GM12878 (cell line): ENCODE data around the gene TGM5. TPM values are rescaled to one million over a fixed set of nuclear protein-coding genes. Genes with fewer than 3 reads are reported as not detected.

ENCODE experiments used
- ATAC-seq: fragments of 200-7000 bp; cut with Tn5 transposase; 3 replicates; pipeline ENCODE4 v1.9.1; 2020; ENCODE audit warnings: mild to moderate bottlenecking, moderate library complexity
- BruUV-seq: library from RNA; stranded (reverse); fragments of 400-500 nt; replicated peaks from 2 replicates; lab custom pipeline; 2021; lab: Mats Ljungman, UMichigan
- CTCF ChIA-PET: fragments of 300-600 bp; sonication (Branson Sonifier 250); formaldehyde crosslinking; extraction: SDS; loops from one replicate; lab custom pipeline; 2021; ENCODE audit warnings: inconsistent platforms; lab: Yijun Ruan, JAX
- POLR2A ChIA-PET: fragments of 350-600 bp; formaldehyde crosslinking; extraction: SDS; loops from one replicate; lab custom pipeline; 2021; ENCODE audit warnings: inconsistent platforms; lab: Charles Lee
- RAD21 ChIA-PET: fragments of 300-600 bp; sonication (Branson Sonifier 250); formaldehyde crosslinking; loops from one replicate; lab custom pipeline; 2023; ENCODE audit warnings: antibody characterized with exemption; ENCODE audit not compliant: unreplicated experiment; lab: Charles Lee
- SMC1A ChIA-PET: fragments of 300-600 bp; sonication (Branson Sonifier 250); formaldehyde crosslinking; loops from one replicate; lab custom pipeline; 2023; ENCODE audit not compliant: unreplicated experiment, uncharacterized antibody; lab: Charles Lee
- DNase-seq: peaks from one replicate; pipeline ENCODE4 v3.0.0-alpha.2; 2011; ENCODE audit warnings: low read depth, low spot score
- FAIRE-seq: peaks from 3 replicates; lab custom pipeline; 2011; peaks lifted over from hg19 to GRCh38; lab: Jason Lieb, UNC
- H2AFZ ChIP-seq: 2 replicates; pipeline ENCODE4 v1.6.0; 2011; ENCODE audit warnings: low read depth, low read length, control low read depth; ENCODE audit not compliant: control insufficient read depth
- H3K27ac ChIP-seq: 2 replicates; pipeline ENCODE4 v1.5.1; 2011; ENCODE audit warnings: control low read depth; ENCODE audit not compliant: control insufficient read depth, insufficient read depth
- H3K27me3 ChIP-seq, 2 experiments: replicated peaks in 1 of 2; 2 replicates each; pipeline versions ENCODE4 v1.6.0 to v1.6.1; 2011; ENCODE audit warnings: low read length in 1 of 2; ENCODE audit not compliant: control insufficient read depth in 2 of 2, insufficient read depth in 2 of 2
- H3K36me3 ChIP-seq, 2 experiments: 2 replicates each; pipeline ENCODE4 v1.5.1; 2011; ENCODE audit warnings: low read length in 1 of 2; ENCODE audit not compliant: control insufficient read depth in 2 of 2, insufficient read depth in 2 of 2
- H3K4me1 ChIP-seq: 2 replicates; pipeline ENCODE4 v1.6.1; 2011; ENCODE audit warnings: mild to moderate bottlenecking, low read length, moderate library complexity, mixed read lengths; ENCODE audit not compliant: control insufficient read depth, insufficient read depth
- H3K4me2 ChIP-seq: 2 replicates; pipeline ENCODE4 v1.6.0; 2011; ENCODE audit warnings: control low read depth; ENCODE audit not compliant: control insufficient read depth, insufficient read depth
- H3K4me3 ChIP-seq: fragments of 200-600 bp; sonication (generic); 2 replicates; pipeline ENCODE4 v1.5.1; 2016
- H3K79me2 ChIP-seq: 2 replicates; pipeline ENCODE4 v1.6.0; 2011; ENCODE audit warnings: low read length; ENCODE audit not compliant: control insufficient read depth, insufficient read depth
- H3K9ac ChIP-seq: 2 replicates; pipeline ENCODE4 v1.8.0; 2011; ENCODE audit warnings: low read length, control low read depth, mixed read lengths; ENCODE audit not compliant: control insufficient read depth, insufficient read depth
- H3K9me3 ChIP-seq: replicated peaks from 3 replicates; pipeline ENCODE4 v1.5.1; 2011; ENCODE audit warnings: mild to moderate bottlenecking, low read length; ENCODE audit not compliant: control insufficient read depth, insufficient read depth
- H4K20me1 ChIP-seq: 2 replicates; pipeline ENCODE4 v1.6.0; 2011; ENCODE audit not compliant: control insufficient read depth, insufficient read depth
- ATF7 ChIP-seq: fragments of 450-650 bp; IDR thresholded peaks from 2 replicates; pipeline ENCODE4 v1.6.1; 2016; ENCODE audit warnings: low read depth, mild to moderate bottlenecking
- BRCA1 ChIP-seq: IDR thresholded peaks from 2 replicates; pipeline ENCODE4 v1.6.1; 2011; ENCODE audit warnings: low read depth, low read length, improper control_type of control experiment
- NBN ChIP-seq: fragments of 450-650 bp; IDR thresholded peaks from 2 replicates; pipeline ENCODE4 v1.6.1; 2016
- NFIC ChIP-seq: IDR thresholded peaks from 2 replicates; pipeline ENCODE4 v1.6.1; 2012; ENCODE audit warnings: low read depth, mild to moderate bottlenecking, inconsistent platforms, low read length, moderate library complexity
- PAX5 ChIP-seq: IDR thresholded peaks from 2 replicates; pipeline ENCODE4 v1.6.1; 2011; ENCODE audit warnings: low read depth, low read length, borderline replicate concordance
- SMC3 ChIP-seq: IDR thresholded peaks from 2 replicates; pipeline ENCODE4 v1.6.1; 2011; ENCODE audit warnings: low read length, improper control_type of control experiment, borderline replicate concordance
- STAT3 ChIP-seq: IDR thresholded peaks from 2 replicates; pipeline ENCODE4 v1.6.1; 2011; ENCODE audit warnings: low read depth, low read length, improper control_type of control experiment
- SUZ12 ChIP-seq: fragments of 200-600 bp; sonication (generic); IDR thresholded peaks from one replicate; pipeline ENCODE4 v1.6.1; 2018; ENCODE audit warnings: antibody characterized with exemption, mild to moderate bottlenecking; ENCODE audit not compliant: unreplicated experiment
- WGBS: methylation state at CpG from one replicate; pipeline ENCODE4 v1.1.6; 2016; ENCODE audit warnings: low lambda C conversion rate; ENCODE audit not compliant: insufficient replicate concordance, insufficient coverage; ENCODE audit errors: missing lambda C conversion rate; 5-methylcytosine and 5-hydroxymethylcytosine counted together
- in situ Hi-C: fragments of 300-500 bp; cut with MboI; formaldehyde crosslinking; loops from 9 replicates; pipeline ENCODE4 v1.14.3; 2018; ENCODE audit warnings: mixed read lengths
- intact Hi-C: fragments of 100-400 bp; cut with micrococcal nuclease; formaldehyde crosslinking; loops from one replicate; pipeline ENCODE4 v1.14.2; 2022; ENCODE audit not compliant: unreplicated experiment
- polyA plus RNA-seq, 11 experiments: library from polyadenylated mRNA; depleted of rRNA in 4 of 11; unstranded in 6 of 11; stranded (reverse) in 5 of 11; fragments of >200 nt; fragmentation: Nextera tagmentation in 4 of 11; fragmentation: Illumina TruSeq in 1 of 11; extraction: Ambion mirVana in 4 of 11; extraction: Trizol in 1 of 11; gene quantifications; 1 replicate in 1 of 11; 2 replicates in 10 of 11; pipeline versions ENCODE4 v1.2.1 to v1.2.3, GENCODE V29; 2011 to 2016; ENCODE audit warnings: inconsistent platforms in 2 of 11, missing spikeins in 2 of 11, low read depth in 1 of 11
- total RNA-seq, 4 experiments: library from RNA; depleted of rRNA in 3 of 4; stranded (reverse); fragments of >200 nt in 3 of 4; fragmentation: Illumina TruSeq in 1 of 4; extraction: Trizol in 1 of 4; gene quantifications; 2 replicates each; pipeline versions ENCODE4 v1.2.1 to v1.2.3, GENCODE V29; 2013 to 2021
- TF ChIP-seq, protein P1 (sequence below): IDR thresholded peaks from 2 replicates; pipeline ENCODE4 v1.6.1; 2012; ENCODE audit warnings: low read depth, low read length, improper control_type of control experiment
- TF ChIP-seq, protein P2 (sequence below): fragments of 450-650 bp; IDR thresholded peaks from 2 replicates; pipeline ENCODE4 v1.6.1; 2017; ENCODE audit warnings: antibody characterized with exemption, mild to moderate bottlenecking, moderate library complexity

Gene TGM5
- total and polyA plus RNA-seq, 10 of the 15 experiments (the other 5 are each of a cell fraction or from before 2014, with no cell fraction given) = 4.4 to 27.1 (median 5.6) TPM

DNA sequence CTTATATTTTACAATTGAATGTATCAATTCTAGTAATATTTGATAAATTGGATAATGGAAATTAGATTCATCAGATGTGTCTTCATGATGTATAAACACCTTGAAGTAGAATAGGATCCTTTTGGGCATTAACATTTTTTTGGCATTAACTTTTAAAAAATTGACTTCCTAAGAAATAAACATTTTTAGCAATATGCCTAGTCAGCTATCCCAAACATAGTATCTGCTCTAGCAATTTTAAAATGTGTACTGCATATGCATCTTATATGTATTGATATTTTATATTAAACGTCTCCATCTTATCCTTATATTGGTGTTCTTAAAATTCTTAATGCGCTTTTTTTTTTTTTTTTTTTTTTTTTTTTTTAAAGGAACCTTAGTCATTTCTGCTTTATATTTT lies 73.0 kb downstream of the TGM5 start:
- no peaks in the 10 kb centered on the region for H3K4me1 ChIP-seq

DNA sequence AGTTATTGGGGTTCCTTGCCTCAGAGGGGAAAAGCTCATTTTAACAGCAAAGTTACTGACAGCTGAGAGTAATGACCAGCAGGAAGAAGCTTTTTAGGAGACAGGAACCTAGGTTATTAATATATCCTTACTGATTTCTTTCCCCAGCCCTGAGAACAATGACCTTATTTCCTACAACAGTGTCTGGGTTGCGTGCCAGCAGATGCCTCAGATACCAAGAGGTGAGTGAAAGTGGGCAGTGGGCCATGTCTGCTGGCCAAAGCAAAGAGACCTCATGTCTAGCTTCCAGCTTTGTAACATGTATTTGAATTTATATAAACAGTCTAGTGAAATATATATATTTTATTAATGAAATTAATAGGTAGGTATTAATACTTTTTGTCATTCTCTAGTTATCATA lies 76.5 kb downstream of the TGM5 start:
- no peak overlapping the region for H3K27ac ChIP-seq
- no peak for FAIRE-seq
- H3K4me3 ChIP-seq = no peak overlapping the region
- ChIA-PET POLR2A (no interaction called here), SMC1A (interaction anchor here (1.0 to 1.9 kb wide), 5 partner anchors 14 to 96 kb away, joined by 3 to 6 read pairs (median 5); no protein-coding TSS in a partner anchor), CTCF (interaction anchor here (1.2 to 6.8 kb wide), 5 partner anchors 14 to 96 kb away, joined by 3 to 70 read pairs (median 21); partner anchors contain the start of gene TGM5), RAD21 (interaction anchor here (1.2 to 6.5 kb wide), 3 partner anchors 14 to 96 kb away, joined by 4 to 28 read pairs (median 9); no protein-coding TSS in a partner anchor)
- intact Hi-C loops (no loop called here), in situ Hi-C loops (no loop called here)
- no peaks in the 10 kb centered on the region for H3K27me3 ChIP-seq
- no TSS peak for BruUV-seq
- no peaks in the 10 kb centered on the region for H4K20me1 ChIP-seq
- H3K9ac ChIP-seq = no peak overlapping the region
- no peaks in the 10 kb centered on the region for H3K9me3 ChIP-seq
- no peak for ATAC-seq
- H3K36me3 ChIP-seq = peaks cover 2 to 29% of the 10 kb centered on the region in 2 experiments; a peak in 3 of 4 replicates
- no peak for DNase-seq
- H3K79me2 ChIP-seq = peaks cover 15% of the 10 kb centered on the region
- TF ChIP-seq SMC3 = no peak
- no peak for TF ChIP-seq BRCA1
- TF ChIP-seq NBN = no peak
- TF ChIP-seq, protein P1, sequence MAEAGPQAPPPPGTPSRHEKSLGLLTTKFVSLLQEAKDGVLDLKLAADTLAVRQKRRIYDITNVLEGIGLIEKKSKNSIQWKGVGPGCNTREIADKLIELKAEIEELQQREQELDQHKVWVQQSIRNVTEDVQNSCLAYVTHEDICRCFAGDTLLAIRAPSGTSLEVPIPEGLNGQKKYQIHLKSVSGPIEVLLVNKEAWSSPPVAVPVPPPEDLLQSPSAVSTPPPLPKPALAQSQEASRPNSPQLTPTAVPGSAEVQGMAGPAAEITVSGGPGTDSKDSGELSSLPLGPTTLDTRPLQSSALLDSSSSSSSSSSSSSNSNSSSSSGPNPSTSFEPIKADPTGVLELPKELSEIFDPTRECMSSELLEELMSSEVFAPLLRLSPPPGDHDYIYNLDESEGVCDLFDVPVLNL = no peak
- TF ChIP-seq, protein P2, sequence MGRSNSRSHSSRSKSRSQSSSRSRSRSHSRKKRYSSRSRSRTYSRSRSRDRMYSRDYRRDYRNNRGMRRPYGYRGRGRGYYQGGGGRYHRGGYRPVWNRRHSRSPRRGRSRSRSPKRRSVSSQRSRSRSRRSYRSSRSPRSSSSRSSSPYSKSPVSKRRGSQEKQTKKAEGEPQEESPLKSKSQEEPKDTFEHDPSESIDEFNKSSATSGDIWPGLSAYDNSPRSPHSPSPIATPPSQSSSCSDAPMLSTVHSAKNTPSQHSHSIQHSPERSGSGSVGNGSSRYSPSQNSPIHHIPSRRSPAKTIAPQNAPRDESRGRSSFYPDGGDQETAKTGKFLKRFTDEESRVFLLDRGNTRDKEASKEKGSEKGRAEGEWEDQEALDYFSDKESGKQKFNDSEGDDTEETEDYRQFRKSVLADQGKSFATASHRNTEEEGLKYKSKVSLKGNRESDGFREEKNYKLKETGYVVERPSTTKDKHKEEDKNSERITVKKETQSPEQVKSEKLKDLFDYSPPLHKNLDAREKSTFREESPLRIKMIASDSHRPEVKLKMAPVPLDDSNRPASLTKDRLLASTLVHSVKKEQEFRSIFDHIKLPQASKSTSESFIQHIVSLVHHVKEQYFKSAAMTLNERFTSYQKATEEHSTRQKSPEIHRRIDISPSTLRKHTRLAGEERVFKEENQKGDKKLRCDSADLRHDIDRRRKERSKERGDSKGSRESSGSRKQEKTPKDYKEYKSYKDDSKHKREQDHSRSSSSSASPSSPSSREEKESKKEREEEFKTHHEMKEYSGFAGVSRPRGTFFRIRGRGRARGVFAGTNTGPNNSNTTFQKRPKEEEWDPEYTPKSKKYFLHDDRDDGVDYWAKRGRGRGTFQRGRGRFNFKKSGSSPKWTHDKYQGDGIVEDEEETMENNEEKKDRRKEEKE = no peak
- no peak for TF ChIP-seq STAT3
- 93% methylated on average over 1 of the region's 1 CpG for WGBS
- H2AFZ ChIP-seq = no peak overlapping the region
- no peak overlapping the region for H3K4me2 ChIP-seq
- no peaks in the 10 kb centered on the region for H3K4me1 ChIP-seq

More for the DNA sequence above, 73.0 kb downstream of the TGM5 start:
- ChIA-PET RAD21 (interaction anchor here (0.6 to 6.5 kb wide), 4 partner anchors 10 to 92 kb away, joined by 4 to 28 read pairs (median 12); no protein-coding TSS in a partner anchor), SMC1A (interaction anchor here (0.9 to 3.7 kb wide), 6 partner anchors 11 to 75 kb away, joined by 3 to 17 read pairs (median 3); no protein-coding TSS in a partner anchor), CTCF (interaction anchor here (0.7 to 6.8 kb wide), 8 partner anchors 8 to 509 kb away, joined by 3 to 70 read pairs (median 4); no protein-coding TSS in a partner anchor), POLR2A (interaction anchor here (0.7 to 1.3 kb wide), 4 partner anchors 10 to 15 kb away, joined by 3 read pairs; no protein-coding TSS in a partner anchor)
- 90% methylated on average over 2 of the region's 2 CpGs for WGBS
- no peak for FAIRE-seq
- no peak overlapping the region for H3K9ac ChIP-seq
- no peak for ATAC-seq
- no peaks in the 10 kb centered on the region for H3K27me3 ChIP-seq
- in situ Hi-C loops = no loop called here
- H4K20me1 ChIP-seq = no peaks in the 10 kb centered on the region
- H3K36me3 ChIP-seq = peaks cover 2 to 37% of the 10 kb centered on the region in 2 experiments; a peak in 3 of 4 replicates
- H2AFZ ChIP-seq = no peak overlapping the region
- H3K27ac ChIP-seq = no peak overlapping the region
- TF ChIP-seq SUZ12 (no peak), PAX5 (no peak), ATF7 (no peak), NFIC (no peak)
- no peaks in the 10 kb centered on the region for H3K79me2 ChIP-seq
- intact Hi-C loops = no loop called here
- no peak overlapping the region for H3K4me3 ChIP-seq
- no peaks in the 10 kb centered on the region; the same call in 2 of the 3 replicates for H3K9me3 ChIP-seq
- no peak overlapping the region for H3K4me2 ChIP-seq
- DNase-seq = no peak
- BruUV-seq = no TSS peak
